NB4 (cell line): ENCODE measurements around the gene CROCC.

ENCODE experiments used
- MYC ChIP-seq: IDR thresholded peaks from 2 replicates; pipeline ENCODE4 v1.6.1; 2011; ENCODE audit warnings: low read depth, low read length
- POLR2A ChIP-seq: IDR thresholded peaks from 2 replicates; pipeline ENCODE4 v1.6.1; 2011; ENCODE audit warnings: mild to moderate bottlenecking; ENCODE audit not compliant: insufficient read length; ENCODE audit errors: extremely low read depth
- TF ChIP-seq, protein P1 (sequence below): IDR thresholded peaks from one replicate; pipeline ENCODE4 v1.5.1; 2012; ENCODE audit warnings: low read depth, low read length

DNA sequence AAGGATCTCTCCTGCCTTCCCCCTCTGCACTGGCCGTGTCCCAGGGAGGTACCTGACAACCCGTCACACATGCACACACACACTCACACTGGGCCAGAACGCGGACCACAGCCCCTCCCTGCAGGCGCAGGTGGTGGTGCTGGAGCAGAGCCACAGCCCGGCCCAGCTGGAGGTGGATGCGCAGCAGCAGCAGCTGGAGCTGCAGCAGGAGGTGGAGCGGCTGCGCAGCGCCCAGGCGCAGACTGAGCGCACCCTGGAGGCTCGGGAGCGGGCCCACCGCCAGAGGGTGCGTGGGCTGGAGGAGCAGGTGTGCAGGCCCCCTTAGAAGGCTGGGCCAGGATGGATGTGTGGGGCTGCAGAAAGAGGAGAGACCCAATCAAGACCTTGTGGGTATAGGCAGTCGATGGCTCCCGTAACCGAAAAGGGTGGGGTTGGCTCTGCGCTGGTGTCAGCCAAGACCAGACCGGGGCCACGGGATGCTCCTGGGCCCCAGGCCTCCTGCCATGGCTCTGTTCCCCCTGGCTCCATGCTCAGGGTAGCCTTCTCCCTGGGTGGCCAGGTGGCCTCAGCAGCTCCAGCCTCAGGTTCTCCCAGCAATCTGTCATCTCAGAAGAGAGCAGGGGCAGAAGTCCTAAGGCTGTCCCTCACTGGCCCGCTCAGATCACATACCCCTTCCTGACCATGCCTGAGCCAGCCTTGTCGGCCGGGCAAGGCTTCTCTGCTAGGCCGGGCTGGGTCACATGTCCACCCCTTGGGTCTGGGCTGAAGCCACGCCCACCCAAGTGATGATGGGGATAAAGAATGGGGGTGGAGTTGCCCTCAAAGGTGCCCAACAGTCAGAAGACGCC is 49.8 kb downstream of the CROCC start:
- TF ChIP-seq, protein P1, sequence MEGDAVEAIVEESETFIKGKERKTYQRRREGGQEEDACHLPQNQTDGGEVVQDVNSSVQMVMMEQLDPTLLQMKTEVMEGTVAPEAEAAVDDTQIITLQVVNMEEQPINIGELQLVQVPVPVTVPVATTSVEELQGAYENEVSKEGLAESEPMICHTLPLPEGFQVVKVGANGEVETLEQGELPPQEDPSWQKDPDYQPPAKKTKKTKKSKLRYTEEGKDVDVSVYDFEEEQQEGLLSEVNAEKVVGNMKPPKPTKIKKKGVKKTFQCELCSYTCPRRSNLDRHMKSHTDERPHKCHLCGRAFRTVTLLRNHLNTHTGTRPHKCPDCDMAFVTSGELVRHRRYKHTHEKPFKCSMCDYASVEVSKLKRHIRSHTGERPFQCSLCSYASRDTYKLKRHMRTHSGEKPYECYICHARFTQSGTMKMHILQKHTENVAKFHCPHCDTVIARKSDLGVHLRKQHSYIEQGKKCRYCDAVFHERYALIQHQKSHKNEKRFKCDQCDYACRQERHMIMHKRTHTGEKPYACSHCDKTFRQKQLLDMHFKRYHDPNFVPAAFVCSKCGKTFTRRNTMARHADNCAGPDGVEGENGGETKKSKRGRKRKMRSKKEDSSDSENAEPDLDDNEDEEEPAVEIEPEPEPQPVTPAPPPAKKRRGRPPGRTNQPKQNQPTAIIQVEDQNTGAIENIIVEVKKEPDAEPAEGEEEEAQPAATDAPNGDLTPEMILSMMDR = no peak
- TF ChIP-seq POLR2A (no peak), MYC (no peak)
